ENCODE measurements around the gene ZRANB3.
A peak's percentile ranks its signal among the peaks of the same experiment; 100 is the strongest.
"Not testable (repeated sequence)": the region's sequence is repeated elsewhere in the genome, so short reads cannot be mapped to it uniquely, and the experiment has no call there.

Gene ZRANB3

DNA sequence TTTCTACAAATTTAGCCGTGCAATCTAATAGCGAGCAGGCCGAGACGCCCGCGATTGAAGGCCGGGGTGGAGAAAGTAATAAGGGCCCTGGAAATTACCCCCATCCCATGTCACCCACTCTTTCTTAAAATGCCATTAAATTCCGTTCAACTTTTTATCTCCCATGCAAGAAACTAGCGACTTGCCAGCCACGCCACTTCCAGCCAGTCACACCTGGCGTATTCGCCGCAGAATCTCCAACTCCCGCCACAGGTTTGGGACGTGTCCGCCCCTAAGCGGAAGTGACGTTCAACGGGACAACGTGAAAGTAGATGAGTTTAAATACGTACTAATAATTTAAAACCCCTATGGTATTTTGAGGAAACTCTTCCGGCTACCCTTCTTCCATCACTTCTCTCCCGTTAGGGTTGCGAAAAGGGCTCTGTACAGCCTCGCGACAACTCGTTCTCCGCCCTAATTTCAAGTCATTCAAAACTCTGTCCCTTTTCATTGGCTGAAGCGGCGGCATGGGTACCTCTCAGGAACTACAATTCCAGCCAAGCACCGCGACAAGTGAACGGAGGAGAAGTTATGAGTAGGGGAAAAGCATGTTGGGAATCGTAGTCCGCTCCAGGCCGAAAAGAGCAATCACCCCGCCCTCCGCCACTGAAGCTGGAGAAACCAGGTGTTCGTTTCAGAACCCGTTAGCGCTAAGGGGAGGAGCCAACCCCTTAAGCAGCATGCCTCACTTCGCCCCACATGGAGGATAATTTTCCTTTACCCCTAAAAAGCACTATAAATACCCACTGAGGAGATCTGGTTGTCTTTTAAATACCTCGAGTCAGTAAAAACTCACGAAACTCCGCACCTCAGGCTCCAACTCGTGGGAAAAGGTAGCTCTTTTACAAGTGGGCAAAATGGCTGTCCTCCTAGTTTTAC lies at the start of gene ZRANB3:
ZRANB3 (minus strand) TSS at position 906 of the 918 bp plus-strand sequence.
- peak; percentile 99 for DNase-seq

- DNase-seq, result no peak
Observed at GRCh38 chr2:135573620-135574019, 42.6 kb upstream of the ZRANB3 start.

DNA sequence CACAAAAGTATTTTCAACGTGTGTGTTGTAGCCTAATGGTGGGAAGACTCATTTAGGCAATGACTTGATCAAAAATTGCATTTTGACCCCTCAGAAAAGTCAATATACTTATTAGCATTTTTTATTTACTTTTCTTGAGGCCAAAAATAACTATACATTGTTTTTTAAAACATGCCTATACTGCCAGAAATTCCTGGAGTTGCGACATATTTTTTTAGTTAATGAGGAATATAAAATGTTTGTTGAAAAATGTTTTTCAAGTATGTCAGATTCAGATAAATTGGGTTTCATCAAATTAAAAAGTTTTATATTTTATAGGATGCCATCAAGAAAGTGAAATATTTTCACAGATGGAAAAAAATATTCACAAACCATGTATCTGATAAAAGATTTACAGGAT lies 39.9 kb upstream of the ZRANB3 start:
- DNase-seq, result no peak

- no peak for DNase-seq
Observed at GRCh38 chr2:135563793-135564192, 32.8 kb upstream of the ZRANB3 start.

DNA sequence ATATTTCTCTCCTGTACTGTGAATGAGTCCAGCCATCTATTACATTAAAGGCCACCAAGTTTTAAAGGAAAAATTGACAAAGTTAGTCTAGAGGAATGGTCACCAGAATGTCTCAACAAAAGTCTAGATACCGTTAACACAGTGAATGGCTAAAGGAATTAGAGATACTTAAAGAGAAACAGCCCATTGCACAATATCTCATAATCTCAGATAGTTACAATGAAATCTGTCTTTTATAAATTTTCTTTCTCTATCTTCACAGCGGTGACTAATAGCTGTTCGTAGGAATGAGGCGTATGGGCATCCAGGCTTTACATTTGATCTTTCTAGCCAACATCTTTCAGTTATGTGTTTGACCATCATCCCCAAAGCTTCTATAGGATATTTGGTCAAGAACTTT lies 30.9 kb upstream of the ZRANB3 start:
- DNase-seq, result no peak

DNA sequence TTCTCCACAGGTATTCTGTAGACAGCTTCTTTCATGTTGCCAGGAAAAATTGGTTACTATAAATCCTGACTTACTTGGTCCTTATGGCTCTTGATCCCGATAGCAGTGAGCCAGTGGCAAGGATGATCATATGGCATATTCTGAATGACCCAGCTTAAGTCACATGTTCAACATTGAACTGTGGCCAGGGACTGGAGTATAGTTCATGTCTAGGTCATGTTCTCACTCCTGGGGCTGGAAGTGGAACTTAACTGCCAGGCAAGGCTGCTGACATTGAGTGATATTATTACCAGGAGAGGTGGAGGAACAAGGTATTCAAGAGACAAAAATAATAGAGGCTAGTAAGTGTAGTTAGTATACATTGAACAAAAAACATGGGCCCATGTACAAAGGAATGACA lies 26.5 kb upstream of the ZRANB3 start:
- no peak for DNase-seq

GRCh38 chr2:135555311-135555710 lies 24.3 kb upstream of the ZRANB3 start:
- no peak for DNase-seq

DNA sequence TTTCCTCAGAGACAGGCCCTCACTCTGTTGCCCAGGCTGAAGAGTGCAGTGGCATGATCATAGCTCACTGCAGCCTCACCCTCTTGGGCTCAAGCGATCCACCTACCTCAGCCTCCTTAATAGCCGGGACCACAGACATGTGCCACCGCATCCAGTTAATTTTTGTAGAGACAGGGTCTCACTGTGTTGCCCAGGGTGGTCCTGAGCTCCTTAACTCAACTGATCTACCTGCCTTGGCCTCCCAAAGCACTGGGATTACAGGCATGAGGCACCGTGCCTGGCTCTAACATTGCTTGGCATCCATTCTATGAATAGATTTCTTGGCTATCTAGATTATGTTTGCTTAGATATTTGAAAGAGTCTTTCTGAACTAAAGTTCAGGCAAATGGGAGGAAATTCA lies 21.9 kb upstream of the ZRANB3 start:
- no peak for DNase-seq

GRCh38 chr2:135551356-135551755 lies 20.3 kb upstream of the ZRANB3 start:
- no peak for DNase-seq

GRCh38 chr2:135547311-135547710 lies 16.3 kb upstream of the ZRANB3 start:
- no peak for DNase-seq

DNA sequence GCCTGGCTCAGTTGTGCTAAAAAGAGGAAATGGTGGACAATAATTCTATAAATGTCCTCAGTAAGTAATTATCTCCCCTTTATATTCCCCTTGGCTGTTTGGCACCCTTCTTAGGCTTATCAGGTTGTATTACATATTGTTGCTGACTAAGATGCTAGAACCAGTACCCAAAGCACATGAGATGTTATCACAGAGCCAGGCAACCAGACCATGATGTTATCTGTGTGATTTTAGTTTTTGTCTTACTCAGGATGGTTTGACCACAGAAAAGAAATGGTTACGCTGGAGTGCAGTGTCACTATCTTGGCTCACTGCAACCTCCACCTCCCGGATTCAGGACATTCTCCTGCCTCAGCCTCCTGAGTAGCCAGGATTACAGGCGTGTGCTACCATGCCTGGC lies 15.4 kb upstream of the ZRANB3 start:
- no peak for DNase-seq

- DNase-seq, result not testable (repeated sequence)
Observed at GRCh38 chr2:135533545-135533944, 2.5 kb upstream of the ZRANB3 start.

GRCh38 chr2:135532581-135532980 lies 1.6 kb upstream of the ZRANB3 start:
- no peak for DNase-seq

GRCh38 chr2:135531231-135532197 lies 496 bp upstream of the ZRANB3 start, which contains the start of gene R3HDM1:
Gene R3HDM1 (plus strand): TSS chr2:135531484. CDS start chr2:135604846, 73,362 bp downstream.
- peak; percentile 99 for DNase-seq

GRCh38 chr2:135528006-135528405 lies 3.0 kb downstream of the ZRANB3 start:
- DNase-seq, result no peak

- no peak for DNase-seq
Observed at GRCh38 chr2:135525786-135526185, 5.2 kb downstream of the ZRANB3 start.

GRCh38 chr2:135512099-135512498 lies 18.9 kb downstream of the ZRANB3 start:
- DNase-seq, result no peak

GRCh38 chr2:135510577-135510976 lies 20.4 kb downstream of the ZRANB3 start:
- no peak for DNase-seq

DNA sequence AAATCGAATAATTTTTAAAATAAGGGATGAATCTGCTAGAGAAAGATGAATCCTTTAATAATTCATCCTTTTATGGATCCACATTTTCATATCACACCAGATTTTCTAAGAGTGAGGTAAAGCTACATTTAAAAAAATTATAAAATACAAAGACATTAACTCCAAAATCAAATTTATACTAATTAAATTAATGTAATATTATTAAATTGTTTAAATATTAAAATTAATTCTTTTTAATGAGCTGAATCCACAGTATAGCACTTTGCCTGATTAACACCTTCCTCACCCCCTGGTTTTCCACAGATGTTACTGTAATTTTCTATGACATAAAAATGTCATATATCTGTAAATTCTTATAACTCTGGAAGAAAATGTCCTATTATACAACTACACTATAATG lies 26.2 kb downstream of the ZRANB3 start:
- no peak for DNase-seq

DNA sequence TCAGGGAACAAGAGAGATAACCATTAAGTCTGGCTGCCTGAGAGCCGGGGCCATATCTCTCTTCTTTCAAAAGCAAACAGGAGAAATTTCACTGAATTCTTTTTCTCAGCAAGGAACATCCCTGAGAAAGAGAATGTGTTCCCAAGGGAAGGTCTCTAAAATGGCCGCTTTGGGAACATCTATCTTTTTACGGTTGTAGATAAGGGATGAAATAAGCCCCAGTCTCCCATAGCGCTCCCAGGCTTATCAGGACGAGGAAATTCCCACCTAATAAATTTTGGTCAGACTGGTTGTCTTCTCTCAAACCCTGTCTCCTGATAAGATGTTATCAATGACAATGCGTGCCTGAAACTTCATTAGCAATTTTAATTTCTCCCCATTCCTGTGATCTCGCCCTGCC lies 32.4 kb downstream of the ZRANB3 start:
- not testable (repeated sequence) for DNase-seq

- DNase-seq, result no peak
Observed at GRCh38 chr2:135494917-135495316, 36.1 kb downstream of the ZRANB3 start.

GRCh38 chr2:135494503-135494902 lies 36.5 kb downstream of the ZRANB3 start:
- no peak for DNase-seq

- no peak for DNase-seq
Observed at GRCh38 chr2:135490376-135490775, 40.6 kb downstream of the ZRANB3 start.

DNA sequence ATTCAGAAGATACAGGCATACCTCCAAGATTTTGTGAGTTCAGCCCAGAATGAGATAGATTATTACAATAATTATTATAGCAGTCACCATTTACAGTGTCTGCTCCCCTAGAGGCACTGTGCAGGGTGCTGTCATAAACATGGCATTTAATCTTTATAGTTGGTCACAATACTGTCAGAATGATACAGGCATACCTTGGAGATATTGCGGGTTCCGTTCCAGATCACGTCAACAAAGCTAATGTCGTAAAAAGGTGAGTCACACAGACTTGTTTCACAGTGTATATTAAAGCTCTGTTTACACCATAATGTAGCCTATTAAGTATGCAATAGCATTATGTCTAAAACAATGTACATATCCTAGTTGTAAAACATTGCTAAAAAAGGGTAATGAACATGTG lies 45.6 kb downstream of the ZRANB3 start:
- no peak for DNase-seq
